ENCODE results near the gene AURKAIP1.
A peak's percentile ranks its signal among the peaks of the same experiment; 100 is the strongest.

- TF ChIP-seq CTCF (IDR thresholded peaks at IDR 0.05) (no peak), POLR2A (IDR thresholded peaks at IDR 0.05) (no peak), POLR2AphosphoS5 (IDR thresholded peaks at IDR 0.05) (peak in 1 of 3 donors; percentile 23), EP300 (IDR thresholded peaks at IDR 0.05) (no peak)
Measured at GRCh38 chr1:1358433-1359271, 16.4 kb downstream of the AURKAIP1 start, which contains the start of gene MXRA8.

All from stomach (tissue), 4 donors.